Pons (tissue), 1 donor: Measurements from ENCODE around the gene TSPAN16.
"Not testable (repeated sequence)": the region's sequence is repeated elsewhere in the genome, so short reads cannot be mapped to it uniquely, and the experiment has no call there.

ENCODE experiments used
- DNase-seq: peaks from one replicate; pipeline ENCODE4 v3.0.0-alpha.2; 2016; ENCODE audit warnings: low spot score

Gene TSPAN16

GRCh38 chr19:11345122-11345803 is 49.3 kb downstream of the TSPAN16 start:
- no peak for DNase-seq

- DNase-seq, result peak; percentile 99
These were observed 50.4 kb downstream of the TSPAN16 start, which contains the start of the genes CCDC159 and TMEM205 for GRCh38 chr19:11346104-11346940. TSS of gene CCDC159 (plus strand) at chr19:11346519. CDS start at chr19:11346607, 88 bp downstream. TSS of gene TMEM205 (minus strand) at chr19:11346268. CDS start at chr19:11345619, 649 bp downstream.

- no peak for DNase-seq
These were observed 51.6 kb downstream of the TSPAN16 start for GRCh38 chr19:11347546-11348039.

GRCh38 chr19:11349171-11349570 is 53.2 kb downstream of the TSPAN16 start:
- DNase-seq, result no peak

- not testable (repeated sequence) for DNase-seq
These were observed 58.1 kb downstream of the TSPAN16 start for GRCh38 chr19:11354102-11354501.

GRCh38 chr19:11355160-11356073 is 59.5 kb downstream of the TSPAN16 start, which contains the start of gene PLPPR2:
TSS of gene PLPPR2 (plus strand) at chr19:11355432. CDS start at chr19:11357674, 2,242 bp downstream.
- DNase-seq, result peak; percentile 85

GRCh38 chr19:11356074-11356397 is 60.1 kb downstream of the TSPAN16 start:
- no peak for DNase-seq

GRCh38 chr19:11356676-11357550 is 61.0 kb downstream of the TSPAN16 start:
- DNase-seq, result no peak

- DNase-seq, result no peak
These were observed 63.5 kb downstream of the TSPAN16 start for GRCh38 chr19:11359421-11359820.

- DNase-seq, result no peak
These were observed 65.2 kb downstream of the TSPAN16 start for GRCh38 chr19:11361037-11361770.

GRCh38 chr19:11361771-11362731 is 66.1 kb downstream of the TSPAN16 start:
- no peak for DNase-seq

- DNase-seq, result no peak
These were observed 67.9 kb downstream of the TSPAN16 start for GRCh38 chr19:11363881-11364280.

GRCh38 chr19:11364296-11364904 is 68.4 kb downstream of the TSPAN16 start:
- no peak for DNase-seq

- DNase-seq, result no peak
These were observed 69.0 kb downstream of the TSPAN16 start for GRCh38 chr19:11364935-11365334.
